Activated CD8-positive, alpha-beta memory T cell treated with anti-CD3 and anti-CD28 coated beads, Interleukin-2, amount 50 U/mL, for 4 hours (primary cell): ENCODE measurements around the gene ADAMTSL3.
"Not testable (repeated sequence)": the region's sequence is repeated elsewhere in the genome, so short reads cannot be mapped to it uniquely, and the experiment has no call there.

ENCODE experiments used
- DNase-seq: peaks from one replicate; pipeline ENCODE4 v3.0.0-alpha.2; 2020

ADAMTSL3 gene

DNA sequence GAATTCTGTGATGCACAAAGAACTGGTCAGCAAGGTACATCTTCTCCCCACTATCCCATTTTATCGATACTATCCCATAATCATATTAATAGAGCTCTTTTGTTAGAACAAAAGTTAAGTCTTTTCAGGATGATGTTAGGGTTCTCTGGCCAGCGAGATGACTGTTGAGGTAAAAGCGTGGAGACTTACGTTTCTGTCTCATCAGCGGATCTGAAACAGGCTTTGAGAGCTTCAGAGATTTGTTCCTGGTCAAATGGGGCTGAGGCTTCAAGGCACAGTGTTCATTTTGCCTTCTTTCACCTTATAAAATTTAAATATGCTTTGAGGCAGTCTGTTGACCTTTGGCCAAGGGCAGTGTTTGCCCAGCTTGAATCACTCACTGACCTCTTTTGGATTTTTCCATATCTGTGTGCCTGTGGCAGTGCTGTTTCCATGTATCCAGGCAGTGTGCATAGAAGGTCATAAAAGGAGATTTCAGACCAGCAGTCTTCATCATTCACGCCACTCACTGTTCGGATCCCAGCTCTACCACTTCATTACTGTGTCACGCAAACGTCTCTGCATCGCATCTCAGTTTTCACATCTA lies 3.1 kb downstream of the ADAMTSL3 start:
- DNase-seq: no peak

DNA sequence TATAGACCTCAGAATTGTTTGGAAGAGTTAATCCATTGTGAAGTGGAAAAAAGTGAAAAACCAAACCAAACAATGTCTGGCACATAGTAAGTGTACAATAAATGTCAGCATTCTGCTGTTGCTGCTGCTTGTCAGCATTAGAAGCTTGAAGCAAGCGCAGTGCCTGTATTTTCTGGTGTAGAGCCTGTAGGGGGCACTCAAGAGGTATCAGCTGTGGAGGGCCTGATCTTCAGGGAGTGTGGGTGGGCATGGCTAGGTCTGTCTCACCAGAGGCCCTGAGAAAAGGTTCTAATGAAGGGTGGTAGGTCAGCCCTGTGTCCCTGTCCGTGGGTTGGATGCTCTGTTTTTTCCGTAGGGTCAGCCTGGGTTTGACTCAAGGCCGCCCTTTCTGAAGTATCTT lies 3.6 kb downstream of the ADAMTSL3 start:
- no peak for DNase-seq

DNA sequence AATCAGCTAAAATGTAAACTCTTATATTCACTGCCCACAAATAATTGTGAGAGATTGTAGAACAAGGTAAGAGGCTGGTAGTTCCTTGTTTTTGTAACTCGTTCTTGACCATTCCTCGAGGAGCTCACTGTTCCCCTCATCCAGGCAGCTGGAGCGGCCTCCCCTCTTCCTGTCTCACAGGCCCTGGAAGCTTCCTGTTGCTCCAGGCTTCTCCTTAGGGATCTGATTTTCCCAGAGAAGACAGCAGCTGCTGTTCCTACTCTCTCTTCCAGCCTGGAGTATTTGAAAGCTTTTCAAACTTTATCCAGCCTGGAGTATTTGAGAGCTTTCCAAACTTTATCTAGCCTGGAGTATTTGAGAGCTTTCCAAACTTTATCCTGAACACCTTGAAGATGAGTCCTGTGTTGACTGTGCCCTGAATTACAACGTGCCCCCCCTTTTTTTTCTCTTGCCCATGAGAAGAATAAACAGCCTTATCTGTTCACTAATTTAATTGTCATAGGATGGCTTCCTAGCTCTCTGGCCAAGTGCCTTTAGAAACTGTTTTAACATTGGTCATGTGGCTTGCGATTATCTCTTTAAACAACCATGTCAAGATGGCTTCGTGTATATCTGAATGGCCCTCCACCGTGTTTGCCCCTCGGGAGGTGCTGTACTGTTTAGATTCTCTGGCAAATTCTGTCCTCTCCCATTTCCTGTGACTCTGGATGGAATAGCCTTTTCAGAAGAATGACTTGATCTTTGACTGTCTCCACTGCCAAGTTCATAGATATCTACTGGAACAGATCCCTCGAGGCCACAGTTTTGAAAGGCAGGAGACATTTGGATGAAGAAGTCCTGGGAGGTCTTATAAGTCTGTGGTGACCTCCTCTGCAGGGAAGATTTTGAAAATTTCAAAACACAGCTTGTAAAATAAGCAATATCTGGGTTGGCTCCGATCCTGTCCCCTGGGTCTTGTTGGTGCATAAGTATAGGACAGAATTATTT lies 4.8 kb downstream of the ADAMTSL3 start:
- no peak for DNase-seq

DNA sequence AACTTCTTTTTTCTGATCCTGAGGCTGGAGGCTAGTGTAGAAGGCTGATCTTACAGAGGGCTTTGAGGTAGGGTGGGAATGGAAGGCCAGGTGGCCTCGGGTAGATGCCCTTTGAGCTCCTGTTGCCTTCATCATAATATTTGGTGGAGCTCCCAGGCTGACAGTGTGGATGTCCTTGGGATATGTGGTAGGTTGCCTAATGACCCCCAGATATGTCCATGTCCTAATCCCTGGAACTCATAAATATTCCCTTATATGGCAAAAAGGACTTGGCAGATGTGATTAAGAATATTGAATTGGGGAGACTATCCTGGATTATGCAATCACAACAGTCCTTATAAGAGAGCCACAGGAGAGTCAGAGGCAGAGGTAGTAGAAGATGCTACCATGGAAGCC lies 5.5 kb downstream of the ADAMTSL3 start:
- DNase-seq: no peak

DNA sequence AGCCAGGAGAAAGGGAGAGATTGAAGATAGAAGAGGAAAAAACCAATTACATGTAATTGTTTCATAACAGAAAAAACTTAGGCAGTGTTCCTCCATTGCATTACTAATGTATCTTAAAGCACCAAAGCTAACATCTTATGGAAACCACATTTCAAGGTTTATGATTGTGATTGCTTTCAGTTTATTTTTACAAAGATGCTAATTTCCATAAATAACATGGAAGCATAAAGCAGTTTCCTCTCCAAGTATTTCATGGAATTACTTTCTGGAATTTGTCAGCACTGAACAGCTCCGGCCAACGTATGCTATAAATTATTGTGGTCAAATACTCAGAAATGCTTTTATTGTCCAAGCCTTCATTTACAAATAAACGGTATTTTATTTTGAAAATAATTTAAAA lies 11.6 kb downstream of the ADAMTSL3 start:
- DNase-seq: no peak

DNA sequence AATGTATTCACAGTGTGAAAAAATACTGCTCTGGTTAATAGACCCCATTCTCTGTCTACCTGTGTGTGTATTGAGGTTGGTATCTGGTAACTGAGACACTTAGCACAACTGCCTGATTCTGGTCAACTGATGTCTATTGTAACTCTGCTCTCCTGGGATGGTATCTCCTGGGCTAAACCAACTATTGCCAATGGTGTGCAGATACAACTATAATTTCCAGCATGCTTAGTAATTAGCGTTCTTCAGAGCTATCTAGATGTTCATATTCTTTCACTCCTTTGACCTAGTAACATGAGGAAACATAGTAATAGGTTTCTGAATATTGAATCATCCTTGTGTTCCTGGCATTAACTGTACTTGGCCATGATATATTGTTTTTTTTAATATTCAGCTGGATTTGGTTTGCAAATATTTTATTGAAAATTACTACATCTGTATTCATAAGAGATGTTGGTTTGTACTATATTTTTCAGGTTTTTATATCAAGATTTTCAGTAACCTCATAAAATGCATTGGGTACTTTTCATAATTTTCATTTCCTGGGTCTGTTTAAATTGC lies 16.8 kb downstream of the ADAMTSL3 start:
- no peak for DNase-seq

DNA sequence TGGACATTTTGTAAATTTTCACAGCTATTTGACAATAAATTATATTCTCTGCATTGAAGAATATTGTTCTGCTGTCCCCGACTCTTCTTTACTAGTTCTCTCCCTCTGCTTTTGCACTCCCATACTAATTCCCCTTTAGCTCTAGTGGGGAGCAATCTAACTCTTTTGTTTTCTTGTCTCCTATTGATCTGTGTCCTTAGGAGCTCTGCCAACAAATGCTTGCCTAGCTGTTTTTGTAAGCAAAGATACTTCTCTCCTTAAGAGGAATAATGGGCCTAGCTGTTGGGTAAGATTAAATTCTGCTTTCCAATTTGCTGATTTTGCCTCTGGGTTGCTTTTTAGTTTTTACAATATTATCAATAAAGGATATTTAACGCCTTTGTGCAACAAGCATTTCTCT lies 17.7 kb downstream of the ADAMTSL3 start:
- no peak for DNase-seq

DNA sequence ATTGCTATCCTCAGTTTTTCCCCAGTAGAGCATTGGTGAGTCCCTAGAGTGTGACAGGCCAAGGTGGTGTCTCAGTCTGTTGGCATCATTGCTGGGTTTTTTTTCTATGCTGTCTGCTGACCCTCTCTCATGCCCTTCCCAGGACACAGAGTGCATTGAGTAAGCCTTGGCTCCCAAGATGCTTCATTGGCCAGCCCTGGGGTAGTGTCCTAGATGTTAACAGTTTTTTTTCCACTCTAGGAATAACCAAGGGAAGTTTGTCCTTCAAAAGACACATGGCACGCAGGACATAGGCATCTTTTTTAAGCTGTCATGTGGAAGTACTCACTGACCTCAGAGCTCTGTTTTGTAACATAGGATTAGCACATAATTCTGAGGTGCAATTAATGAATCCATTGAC lies 19.5 kb downstream of the ADAMTSL3 start:
- DNase-seq: no peak

DNA sequence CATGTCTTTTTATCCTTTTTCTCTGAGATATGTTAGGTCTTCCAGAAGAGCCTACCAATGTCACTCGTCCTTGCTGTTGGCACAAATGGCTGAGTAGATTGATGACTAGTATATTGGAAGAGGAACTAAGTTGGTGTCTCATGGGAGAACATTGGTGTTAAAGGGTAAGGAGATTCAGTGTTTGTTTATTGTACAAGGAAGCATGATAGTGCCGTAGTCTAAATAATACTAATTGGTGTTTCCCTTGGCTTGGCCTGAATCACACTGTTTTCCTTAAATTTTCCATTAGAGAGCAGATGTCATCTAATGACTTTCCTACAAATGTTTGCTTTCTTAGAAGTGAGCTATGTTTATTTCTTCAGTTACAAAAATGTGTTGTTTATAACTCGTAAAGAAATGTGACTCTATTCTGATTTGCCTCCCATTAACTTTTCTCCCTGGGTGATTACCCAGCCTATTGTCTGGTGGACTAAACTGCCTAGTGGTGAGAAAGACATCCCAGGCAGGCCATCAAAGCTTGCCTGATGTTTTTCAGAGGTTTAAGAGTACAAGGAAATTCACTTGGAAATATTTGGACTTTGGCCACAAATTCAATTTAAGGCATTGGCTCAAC lies 28.7 kb downstream of the ADAMTSL3 start:
- DNase-seq: no peak

DNA sequence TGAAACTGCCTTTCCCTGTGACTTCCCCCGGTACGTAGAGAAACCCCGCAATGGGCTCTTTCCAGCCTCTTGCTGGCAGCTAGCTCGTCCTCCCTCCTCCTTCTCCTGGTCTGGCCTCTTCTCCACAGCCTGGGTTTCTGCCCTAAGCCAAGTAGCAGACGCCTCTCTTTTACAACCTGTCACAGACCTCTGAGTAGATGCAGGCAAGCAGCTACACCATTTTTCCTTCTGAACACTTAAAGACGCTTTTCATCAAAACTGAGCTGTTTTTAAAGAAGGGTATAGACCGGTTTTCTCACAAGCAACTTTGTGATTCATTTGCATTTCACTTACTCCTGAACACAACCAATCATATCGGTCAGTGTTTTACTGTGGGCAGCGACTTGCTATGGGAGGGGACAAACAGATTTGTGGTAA lies 32.0 kb downstream of the ADAMTSL3 start:
- DNase-seq: no peak

DNA sequence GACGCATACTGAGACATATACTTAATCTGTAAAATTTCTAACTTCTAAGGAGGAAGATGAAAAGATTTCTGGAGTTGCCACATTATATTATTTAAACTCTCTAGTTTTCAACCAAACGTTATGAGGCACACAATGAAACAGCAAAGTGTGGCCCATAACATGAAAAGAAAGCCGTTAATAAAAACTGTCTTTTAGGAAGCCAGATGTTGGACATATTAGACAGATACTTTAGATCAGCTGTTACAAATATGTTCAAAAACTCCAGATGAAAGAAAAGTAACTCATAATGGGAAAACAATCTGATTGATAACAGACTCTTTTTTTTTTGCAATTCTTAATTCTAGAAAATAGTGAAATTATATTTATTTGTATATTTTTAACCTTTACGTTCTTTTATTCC lies 34.3 kb downstream of the ADAMTSL3 start:
- DNase-seq: no peak

DNA sequence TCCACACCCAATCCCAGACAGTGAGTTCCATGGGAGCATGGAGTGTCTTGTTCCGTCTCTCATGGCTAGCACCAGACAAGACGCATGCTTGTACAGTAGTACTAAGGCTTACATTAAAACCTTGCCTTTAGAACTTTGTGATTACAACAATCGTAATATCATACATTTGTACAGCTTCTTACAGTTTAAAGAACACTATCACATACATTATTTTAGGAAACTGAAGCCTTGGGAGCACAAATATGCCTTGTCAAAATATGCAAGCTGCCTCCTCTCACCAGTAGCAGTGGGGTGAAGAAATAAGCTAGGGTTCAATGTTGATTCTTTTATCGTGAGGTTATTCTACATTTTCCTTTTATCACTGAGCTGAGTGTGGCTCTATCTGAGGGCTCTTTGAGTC lies 36.8 kb downstream of the ADAMTSL3 start:
- DNase-seq: no peak

DNA sequence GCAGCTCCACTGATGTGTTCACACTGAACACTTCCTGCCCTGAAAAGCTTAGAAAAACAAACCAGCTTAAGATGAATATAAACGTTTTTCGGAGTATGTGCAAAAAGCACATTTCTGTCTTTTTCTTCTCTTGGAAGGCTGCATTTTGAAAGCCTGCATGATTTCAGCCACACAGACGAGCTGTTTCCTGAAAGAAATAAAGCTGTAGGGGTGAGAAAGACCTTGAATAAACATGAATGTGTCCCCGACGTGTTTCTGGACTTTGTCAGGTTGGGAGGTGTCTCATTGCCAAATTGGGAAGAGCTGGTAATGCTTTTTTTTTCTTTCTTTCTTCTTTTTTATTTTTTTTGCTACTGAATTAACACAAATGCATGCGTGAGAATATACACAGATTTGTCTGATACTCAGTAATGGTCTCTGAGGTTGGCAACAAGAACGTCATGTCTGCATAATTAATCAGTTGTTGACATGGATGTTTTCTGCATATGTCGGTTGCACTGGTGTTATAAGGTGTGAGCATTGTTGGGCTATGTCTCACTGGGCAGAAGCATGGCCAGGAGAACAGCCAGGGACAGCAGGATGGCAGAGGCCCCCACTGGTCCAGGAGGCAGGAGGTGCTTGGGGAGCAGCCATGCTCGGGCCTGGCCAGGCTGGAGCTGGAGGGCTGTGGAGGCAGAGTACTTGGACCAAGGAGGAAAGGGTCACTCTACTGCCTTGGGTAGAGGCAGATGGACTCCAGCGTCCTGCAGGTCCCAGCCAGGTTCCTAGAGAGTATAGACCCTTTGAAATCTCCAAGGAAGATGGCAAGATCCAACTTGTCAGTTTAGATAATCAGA lies 39.0 kb downstream of the ADAMTSL3 start:
- DNase-seq: no peak

DNA sequence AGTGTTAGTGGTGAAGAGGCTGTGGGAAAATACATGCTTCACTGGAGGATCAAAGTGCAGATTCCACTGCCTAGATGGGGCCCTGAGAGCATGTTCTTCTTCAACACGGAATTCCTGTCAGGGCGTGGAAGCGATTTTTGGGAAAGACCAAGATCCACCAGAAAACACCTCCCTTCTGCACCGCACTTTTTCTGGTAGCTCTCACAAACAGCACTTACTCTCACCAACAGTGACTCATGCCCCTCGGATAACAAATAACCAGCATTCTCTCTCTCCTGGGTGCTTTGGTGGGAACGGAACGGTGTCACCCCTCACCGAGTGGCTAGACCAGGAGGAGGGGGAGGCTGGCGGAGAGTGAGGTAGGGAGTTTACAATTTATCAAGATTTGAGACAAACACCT lies 40.1 kb downstream of the ADAMTSL3 start:
- no peak for DNase-seq

DNA sequence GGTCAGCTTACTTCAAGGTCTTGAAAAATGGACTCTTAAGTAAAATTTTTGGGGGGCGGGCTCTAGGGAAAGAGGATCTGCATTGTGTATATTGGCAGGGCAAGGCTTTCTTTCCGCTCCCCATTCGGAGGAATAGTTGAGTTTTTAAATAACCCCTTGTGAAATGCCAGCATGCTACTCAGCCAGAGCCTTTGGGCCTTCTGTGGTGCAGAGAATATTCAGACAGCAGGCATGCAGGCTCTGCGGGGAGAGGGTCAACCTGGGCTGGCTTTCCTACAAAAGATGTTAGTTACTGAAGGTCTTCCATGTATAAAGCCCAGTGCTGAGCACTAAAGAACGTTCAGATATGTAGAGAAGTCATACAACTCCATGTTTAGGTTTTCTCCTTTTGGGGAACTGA lies 40.6 kb downstream of the ADAMTSL3 start:
- DNase-seq: no peak

DNA sequence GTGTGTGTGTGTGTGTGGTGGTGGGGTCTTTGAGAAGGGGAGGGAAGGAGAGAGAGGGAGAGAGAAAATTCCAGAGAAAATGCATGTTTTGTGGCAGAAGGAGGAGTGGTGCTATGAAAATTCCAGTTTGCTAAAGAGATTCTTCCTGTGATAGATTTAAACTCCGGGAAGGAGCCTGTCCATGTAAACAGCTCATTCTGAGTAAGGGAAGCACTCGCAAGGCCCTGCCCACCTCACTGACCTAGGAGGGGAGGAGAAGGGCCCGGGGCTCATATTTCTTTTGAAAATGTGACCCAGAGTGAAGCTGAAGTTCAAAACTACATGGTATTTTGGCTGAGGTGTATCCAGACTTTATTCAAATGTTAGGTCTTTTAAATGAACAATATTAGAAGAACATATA lies 41.3 kb downstream of the ADAMTSL3 start:
- DNase-seq: no peak

DNA sequence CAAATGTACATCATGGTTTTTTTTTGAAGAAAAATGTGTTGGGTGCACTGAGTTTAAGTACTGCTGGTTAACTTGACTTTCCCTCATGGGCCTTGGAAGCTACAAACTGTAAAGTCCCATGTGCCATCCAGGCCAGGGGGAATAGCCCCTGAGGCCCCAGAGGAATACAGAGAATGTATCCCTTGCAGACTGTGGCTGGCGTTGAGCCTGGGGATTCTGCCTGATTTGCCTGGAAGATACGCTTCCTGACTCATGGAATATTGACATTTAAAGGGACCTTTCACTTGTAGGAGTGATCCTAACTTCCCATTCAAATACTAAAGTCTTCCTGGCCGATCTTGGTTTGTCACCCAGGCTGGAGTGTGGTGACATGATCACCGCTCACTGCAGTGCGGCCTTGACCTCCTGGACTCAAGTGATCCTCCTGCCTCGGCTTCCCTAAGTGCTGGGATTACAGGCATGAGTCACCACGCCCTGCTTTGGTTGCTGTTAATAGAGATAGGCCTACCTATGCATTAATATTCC lies 42.0 kb downstream of the ADAMTSL3 start:
- DNase-seq: no peak

DNA sequence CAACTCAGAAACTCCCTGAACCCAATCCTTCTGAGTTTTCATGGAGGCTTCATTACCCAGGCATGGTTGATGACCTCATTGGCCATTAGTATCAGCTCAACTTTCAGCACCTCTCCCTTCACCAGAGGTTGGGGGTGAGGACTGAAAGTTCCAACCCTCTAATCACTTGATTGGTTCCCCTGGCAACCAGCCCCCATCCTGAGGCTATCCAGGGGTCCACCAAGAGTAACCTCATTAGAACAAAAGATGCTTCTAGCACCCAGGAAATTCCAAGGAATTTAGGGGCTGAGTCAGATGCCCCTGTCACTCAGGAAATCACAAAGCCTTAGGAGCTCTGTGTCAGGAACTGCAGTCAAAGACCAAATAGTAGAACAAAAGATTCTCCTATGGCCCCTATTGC lies 43.8 kb downstream of the ADAMTSL3 start:
- no peak for DNase-seq

DNA sequence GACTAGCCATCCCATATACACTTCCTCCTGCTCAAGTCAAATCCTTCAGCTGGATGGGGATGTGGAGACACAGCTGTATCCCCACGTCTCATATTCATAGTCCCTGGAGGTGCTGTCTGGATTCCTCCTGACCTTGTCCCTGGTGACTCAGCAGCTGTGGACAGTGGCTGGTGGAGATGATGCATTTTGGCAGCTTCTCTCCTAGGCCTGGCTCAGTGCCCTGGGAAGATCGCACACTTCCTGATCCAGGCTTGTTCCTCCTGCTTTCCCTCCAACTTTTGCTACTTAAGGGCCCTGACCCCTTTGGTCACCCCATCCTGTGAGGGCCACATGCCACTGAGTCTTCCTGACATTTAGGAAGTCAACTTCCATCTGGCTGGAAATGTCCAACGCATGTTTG lies 44.4 kb downstream of the ADAMTSL3 start:
- no peak for DNase-seq

DNA sequence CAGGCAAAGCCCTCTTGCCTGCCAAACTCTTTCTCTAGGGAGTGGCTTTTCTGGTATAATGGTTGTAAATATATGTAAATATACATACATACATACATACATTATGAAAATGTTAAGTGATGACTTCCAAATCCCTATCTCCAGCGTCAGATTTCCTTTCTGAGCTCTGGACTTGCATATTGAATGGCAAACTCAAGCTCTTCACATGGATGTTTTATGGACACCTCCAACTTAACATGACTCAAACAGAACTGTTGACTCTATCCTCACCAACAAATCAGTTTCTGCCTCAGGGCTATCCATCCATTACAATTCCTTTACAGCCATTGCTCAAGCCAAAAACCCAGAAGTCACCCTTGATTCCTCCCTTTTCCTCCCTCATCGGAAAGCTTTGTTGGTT lies 45.1 kb downstream of the ADAMTSL3 start:
- DNase-seq: no peak

DNA sequence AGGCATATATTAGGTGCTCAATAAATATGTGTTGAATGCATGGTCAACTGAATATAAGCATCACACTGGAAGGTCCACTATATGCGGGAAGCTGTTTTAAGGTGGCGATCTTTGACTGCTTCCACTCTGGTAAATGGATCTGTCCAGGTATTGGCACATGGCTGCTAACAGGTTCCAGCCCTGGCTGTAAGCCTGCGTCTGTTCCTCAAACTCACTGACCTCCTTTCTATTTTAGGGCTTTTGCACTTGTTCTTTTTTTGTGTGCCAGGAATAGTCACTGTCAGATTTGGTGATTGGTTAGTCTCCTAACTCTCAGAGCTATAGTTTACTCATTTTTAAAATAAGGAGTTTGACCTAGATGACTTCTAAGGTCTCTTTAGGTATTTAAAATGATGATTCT lies 46.2 kb downstream of the ADAMTSL3 start:
- no peak for DNase-seq

DNA sequence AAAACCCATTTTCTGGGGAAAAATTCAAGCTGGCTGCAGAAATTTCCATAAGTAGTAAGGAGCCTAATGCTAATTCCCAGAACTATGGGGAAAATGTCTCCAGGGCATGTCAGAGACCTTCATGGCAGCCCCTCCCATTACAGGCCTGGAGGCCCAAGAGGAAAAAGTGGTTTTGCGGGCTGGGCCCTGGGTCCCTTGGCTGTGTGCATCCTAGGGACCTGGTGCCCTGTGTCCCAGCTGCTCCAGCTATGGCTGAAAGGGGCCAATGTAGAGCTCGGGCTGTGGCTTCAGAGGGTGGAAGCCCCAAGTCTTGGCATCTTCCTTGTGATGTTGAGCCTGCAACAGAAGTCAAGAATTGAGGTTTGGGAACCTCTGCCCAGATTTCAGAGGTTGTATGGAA lies 48.4 kb downstream of the ADAMTSL3 start:
- not testable (repeated sequence) for DNase-seq

DNA sequence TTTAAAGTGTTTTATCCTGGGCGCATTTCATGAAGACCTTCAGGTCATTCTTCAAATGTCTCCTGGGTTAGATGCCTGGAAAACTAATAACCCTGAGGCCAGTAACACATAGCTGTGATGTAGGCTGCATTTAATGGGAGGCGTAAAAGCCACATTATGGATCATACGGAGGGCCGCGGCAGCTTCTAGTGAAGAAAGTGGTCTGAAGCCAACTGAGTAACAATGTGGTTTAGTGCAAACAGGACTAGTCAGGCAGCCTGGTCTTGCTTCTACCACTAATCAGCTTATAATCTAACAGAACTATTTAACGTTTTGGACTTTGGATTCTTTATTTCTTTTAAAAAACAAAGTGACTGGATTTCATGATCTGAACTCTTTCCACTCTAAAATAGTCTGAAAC lies 54.4 kb downstream of the ADAMTSL3 start:
- DNase-seq: no peak
